NCI-H460 (cell line): ENCODE measurements around the gene EPSTI1. TPM values are rescaled to one million over a fixed set of nuclear protein-coding genes. Genes with fewer than 3 reads are reported as not detected.
"Not testable (repeated sequence)": the region's sequence is repeated elsewhere in the genome, so short reads cannot be mapped to it uniquely, and the experiment has no call there.

Experiments
- DNase-seq: peaks from one replicate; pipeline ENCODE4 v3.0.0-alpha.2; 2016; ENCODE audit warnings: low read depth; ENCODE audit errors: extremely low read depth
- total RNA-seq: library from RNA; depleted of rRNA; stranded (reverse); fragments of >200 nt; shearing (Covaris generic); gene quantifications from 2 replicates; pipeline ENCODE4 v1.2.3, GENCODE V29; 2014

The EPSTI1 gene
- total RNA-seq, 1 experiment from 2014 or later: 6.0 TPM

- no peak for DNase-seq
Measured at GRCh38 chr13:43006893-43007631, 15.0 kb upstream of the EPSTI1 start.

DNA sequence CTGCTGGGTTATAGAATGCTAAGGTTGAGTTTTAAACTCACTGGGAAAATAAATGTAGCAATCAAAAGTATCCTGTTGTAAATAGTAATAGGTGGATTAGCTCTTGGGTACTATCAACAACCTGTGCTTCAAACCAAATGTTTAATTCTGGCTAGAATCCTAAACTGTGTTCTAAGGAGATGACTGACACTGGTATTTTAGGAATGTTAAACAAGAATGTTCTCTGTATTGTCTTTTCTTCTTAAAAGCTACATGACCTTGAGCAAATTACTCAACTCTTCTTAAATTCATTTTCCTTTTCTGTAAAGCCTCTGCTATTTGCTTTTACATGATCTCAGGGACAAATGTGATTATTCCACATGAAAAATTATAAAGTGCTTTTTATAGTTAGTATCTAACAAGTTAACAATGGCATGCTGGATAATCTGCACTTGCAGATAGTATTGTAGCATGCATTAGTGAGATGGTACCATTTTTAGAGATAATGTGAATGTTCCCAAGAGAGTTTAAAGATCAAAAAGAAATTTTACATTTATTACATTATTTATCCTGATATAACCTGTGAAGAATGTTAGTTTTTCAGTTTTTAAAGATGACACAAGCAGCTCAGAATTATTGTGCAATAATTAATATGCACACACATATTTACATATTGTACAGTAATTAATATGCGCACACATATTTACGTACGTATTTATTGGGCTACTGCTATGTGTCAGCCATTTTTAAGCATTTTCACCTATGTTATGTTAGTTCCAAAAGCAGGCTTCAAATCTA is 13.6 kb upstream of the EPSTI1 start:
- no peak for DNase-seq

GRCh38 chr13:43003729-43004128 is 11.7 kb upstream of the EPSTI1 start:
- no peak for DNase-seq

DNA sequence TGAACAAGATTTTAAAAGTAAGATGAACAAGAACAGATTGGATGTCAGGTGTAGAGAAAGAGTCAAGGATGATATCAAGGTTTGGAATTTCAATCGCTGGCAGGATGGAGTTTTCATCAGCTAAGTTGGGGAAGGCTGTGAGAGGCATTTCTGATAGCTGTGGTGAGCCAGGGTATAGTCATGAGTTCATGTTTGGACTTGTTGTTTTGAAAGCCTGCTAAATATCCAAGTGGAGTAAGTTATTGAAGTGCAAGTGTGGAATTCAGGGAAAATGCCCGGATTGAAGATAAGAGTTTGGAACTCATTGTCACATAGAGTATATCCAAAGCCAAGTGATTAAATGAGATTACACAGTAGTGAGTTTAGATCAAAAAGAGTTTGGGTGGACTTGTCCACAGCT is 11.0 kb upstream of the EPSTI1 start:
- no peak for DNase-seq

DNA sequence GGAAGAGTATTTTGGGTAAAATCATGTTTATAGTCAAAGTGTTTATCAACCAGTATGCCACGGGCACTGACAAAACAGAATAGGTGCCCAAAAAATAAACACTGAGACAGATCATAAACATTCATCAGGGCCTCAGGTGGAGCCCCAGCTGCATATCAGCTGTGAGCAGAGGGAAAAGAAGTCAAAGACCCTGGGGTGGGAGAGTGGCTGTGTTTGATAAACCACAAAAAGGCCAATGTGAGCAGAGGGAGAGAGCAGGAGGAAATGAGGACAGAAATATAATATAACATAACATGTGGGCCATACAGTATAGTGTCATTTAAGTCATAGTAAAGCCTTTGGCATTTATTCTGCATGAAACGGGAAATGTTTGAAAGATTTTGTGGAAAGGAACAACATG is 10.0 kb upstream of the EPSTI1 start:
- no peak for DNase-seq

DNA sequence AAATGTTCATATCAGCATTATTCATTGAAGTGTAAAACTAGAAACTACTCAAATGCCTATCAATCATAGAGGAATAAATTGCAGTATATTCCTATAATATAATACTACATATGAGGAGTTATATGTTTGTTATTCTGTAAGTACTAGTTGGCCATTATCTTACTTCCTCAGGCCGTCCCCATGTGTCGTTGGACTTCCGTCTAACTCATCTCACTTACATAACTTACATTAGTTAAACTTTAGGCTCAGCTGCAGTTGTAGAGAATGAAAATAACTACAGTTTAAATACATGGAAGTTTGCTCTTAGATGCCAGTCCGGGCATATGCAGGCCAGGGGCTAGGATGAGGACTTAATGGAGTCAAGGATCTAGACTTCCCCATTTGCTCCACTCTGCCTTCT is 8.6 kb upstream of the EPSTI1 start:
- no peak for DNase-seq

DNA sequence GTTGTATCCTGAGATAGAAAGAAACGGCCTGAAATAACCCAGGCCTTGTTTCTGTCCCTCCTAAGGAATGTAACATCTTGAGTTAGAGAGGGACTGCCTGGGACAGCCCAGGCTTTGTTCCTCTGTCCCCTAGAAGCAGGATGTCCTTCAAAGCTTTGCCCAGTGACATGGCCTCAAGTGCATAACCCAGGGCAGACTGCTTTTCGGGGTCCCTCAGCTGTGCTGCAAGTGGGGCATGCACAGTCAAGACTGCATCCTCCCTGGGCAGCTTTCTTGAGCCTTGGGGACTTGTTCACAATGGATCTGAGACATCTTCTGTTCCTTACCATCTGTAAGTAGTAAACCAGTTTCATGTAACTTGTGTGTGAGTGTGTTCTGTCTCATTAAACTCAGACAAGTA is 7.5 kb upstream of the EPSTI1 start:
- no peak for DNase-seq

DNA sequence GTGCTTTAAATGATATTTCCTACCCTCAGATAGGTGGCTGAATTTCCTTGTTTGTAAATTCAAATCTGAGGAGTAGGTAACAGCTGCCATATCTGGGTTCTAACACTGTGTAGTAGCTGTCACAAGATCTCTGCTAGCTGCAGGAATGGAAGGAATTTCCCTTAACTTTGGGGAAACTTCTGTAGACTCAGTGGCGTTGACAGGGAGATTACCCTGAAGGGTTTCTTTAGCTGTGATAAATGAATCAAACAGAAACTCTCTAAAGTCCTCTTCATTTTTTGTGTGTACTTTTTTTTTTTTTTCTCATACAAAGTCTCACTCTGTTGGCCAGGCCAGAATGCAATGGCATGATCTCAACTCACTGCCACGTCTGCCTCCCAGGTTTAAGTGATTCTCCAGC is 5.3 kb upstream of the EPSTI1 start:
- no peak for DNase-seq

DNA sequence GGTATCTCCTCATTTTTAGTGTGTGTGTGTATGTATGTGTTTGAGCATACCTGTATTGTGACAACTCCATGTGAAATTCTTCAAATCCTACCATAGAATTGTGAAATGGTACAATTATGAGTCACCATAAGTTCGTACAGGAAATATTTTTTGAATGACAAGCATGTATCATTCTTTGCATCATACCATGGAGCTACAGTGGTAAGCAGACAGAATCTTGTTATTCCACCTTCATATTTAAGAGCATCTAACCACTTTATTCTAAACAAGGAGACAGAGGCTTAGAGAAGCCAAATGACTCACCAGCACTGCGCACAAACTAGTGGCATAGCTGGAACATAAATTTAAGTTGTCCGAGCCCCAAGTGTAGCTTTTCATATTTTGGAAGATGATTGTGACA is 4.5 kb upstream of the EPSTI1 start:
- DNase-seq: peak; percentile 83

- DNase-seq: no peak
Measured at GRCh38 chr13:42994878-42995277, 2.8 kb upstream of the EPSTI1 start.

GRCh38 chr13:42992764-42993122 is 702 bp upstream of the EPSTI1 start:
- no peak for DNase-seq

DNA sequence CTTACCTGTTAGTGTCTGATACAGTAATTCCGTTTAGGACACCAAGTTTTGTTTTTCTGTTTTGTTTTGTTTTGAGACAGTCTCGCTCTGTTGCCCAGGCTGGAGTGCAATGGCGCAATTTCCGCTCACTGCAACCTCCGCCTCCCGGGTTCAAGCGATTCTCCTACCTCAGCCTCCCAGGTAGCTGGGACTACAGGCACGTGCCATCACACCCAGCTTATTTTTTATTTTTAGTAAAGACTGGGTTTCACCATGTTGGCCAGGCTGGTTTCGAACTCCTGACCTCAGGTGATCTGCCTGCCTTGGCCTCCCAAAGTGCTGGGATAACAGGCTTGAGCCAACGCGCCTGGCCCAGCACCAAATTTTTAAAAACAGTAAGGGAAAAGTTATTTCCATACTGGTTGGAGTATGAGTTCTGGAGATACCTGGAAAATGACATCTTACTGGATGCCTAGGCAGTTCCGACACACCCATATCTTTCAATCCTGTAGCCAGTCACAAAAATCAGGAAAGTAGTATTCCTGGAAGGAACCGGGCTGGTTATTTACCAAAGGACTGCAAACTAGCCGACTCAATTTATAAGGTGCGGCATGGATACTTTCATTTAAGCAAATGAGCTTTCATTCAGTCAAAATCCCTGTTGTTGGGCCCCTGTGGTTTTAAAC is 676 bp downstream of the EPSTI1 start:
- DNase-seq: not testable (repeated sequence)

DNA sequence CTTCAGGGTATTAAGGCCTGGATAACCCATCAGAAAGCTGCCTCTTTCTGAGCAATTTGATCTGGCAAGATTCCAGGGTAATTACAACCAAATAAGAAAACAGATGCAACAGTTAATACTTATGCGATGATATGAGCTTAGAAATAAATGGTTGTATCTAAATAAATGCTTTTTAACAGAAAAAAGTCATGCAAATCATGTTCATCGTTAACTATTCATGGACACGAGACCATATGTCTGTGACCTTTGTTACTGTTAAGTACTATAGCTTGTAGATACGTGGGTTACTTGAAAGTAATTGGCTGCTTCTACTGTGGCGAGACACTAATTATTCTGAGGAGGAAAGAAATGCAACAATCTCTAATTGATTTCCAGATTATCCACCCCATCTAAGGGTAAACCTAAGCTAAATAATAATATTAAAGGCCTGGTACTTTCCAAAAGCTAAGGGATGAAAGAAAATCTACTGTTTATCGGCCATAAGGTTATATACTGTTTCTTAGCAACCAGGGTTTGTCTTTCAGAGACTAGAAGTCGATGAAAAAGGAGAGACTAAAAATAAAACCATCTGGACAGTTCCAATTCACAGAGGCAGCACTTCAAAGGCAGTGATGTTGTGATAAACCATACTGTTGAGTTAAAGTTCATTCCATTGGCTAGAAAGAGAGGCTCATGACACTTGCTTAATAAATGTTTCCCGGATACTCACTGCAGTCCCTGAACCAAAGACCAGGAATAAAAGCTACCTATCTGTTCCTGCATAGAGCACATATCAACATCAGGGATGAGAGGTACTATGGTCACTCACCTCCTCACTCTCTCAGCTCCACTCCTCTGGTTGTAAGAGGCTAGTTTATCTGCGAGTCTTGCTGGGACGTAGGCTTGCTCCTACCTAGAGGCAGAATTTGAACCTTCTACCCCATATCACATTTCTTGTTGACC is 1.5 kb downstream of the EPSTI1 start:
- DNase-seq: no peak

GRCh38 chr13:42986176-42986574 is 5.9 kb downstream of the EPSTI1 start:
- no peak for DNase-seq

- no peak for DNase-seq
Measured at GRCh38 chr13:42985312-42986175, 6.5 kb downstream of the EPSTI1 start.

- DNase-seq: no peak
Measured at GRCh38 chr13:42984691-42985090, 7.3 kb downstream of the EPSTI1 start.

DNA sequence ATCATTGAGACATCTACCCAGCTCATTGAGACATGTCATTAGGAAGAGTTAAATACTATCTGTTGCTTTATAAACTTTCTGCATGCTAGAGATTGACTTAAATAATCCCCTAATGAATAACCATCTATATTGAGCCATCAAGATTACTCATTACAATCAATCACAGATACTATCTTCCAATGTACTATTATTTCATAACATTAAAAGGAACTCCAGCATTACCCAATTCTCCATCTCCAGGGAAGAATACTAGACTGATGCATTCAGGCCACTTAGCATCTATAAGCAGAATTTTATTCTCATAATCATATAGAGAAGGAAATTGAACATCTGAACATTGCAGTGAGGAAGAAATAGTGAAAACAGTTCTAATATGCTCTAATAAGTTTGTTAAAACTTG is 8.0 kb downstream of the EPSTI1 start:
- no peak for DNase-seq

- DNase-seq: no peak
Measured at GRCh38 chr13:42981853-42982252, 10.2 kb downstream of the EPSTI1 start.

- no peak for DNase-seq
Measured at GRCh38 chr13:42981317-42981716, 10.7 kb downstream of the EPSTI1 start.

DNA sequence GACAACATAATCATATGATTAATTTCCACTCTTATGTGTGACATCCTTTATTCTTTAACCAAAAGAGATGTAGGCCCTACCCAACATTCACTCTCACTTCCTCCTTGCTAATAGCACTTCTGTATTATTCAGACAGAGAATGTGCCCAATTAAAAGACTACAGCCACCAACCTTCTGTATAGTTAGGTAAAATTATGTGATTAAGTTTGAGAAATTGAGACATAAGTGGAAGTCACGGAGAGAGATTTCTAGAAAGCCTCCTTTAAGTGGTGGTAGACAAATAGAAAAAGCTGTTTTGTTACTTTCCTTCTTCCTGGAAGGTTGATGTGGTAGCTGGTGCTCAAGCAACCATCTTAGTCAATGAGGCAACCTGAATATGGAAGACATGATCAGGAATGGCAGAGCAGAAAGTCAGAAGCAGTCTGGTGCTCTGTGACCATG is 14.8 kb downstream of the EPSTI1 start:
- DNase-seq: no peak
